ENCODE measurements around the gene ATP9A.

DNA sequence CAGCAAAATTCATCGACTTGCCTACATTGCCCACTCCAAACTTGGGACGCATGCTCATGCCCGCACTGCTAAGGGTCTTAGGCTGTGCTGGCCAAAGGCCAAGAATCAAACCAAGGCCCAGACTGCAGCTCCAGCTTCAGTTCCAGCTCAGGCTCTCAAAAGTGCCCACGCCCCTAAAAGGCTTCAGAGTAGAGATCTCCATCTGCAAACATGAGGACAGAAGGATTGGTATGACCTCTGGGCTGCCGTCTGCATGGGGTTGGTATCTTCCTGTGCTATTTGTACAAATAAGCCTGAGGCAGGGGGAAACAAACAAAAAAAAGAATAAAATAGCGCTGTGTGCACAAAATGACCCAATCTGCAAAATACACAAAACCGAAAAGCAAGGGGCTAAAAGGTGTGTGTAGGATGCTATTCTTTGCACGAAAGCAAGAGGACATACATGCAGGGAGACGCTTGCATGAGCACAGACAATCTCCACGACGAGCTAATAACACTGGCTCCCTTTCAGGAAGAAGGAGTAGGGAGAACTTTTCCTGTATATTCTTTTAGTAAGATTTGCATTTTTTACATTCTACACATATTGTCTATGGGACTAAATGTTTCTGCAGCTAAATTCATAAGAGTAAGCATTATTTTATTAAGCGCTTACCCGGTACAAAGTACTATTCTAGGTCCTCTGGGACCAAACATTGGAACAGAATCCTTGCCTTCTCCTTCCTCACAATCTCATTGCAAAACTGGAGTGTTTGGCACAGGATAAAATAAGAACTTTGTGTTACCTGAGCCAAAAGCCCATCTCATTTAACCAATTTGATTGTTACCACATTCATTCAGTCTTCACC lies 33.1 kb downstream of the ATP9A start:
- TF ChIP-seq CTCF (IDR thresholded peaks at IDR 0.05): no peak
- no peak for TF ChIP-seq EZH2 (IDR thresholded peaks at IDR 0.05)
- no peak for TF ChIP-seq EZH2phosphoT487 (IDR thresholded peaks at IDR 0.05)

All from neural progenitor cell (in vitro differentiated cells).